NCI-H1048 (cell line): ENCODE measurements around the gene CAP2.
"Not testable (repeated sequence)": the region's sequence is repeated elsewhere in the genome, so short reads cannot be mapped to it uniquely, and the experiment has no call there.

Experiments used
- DNase-seq: peaks from one replicate; lab custom pipeline; 2025; lab: John Stamatoyannopoulos, UW

The CAP2 gene

DNA sequence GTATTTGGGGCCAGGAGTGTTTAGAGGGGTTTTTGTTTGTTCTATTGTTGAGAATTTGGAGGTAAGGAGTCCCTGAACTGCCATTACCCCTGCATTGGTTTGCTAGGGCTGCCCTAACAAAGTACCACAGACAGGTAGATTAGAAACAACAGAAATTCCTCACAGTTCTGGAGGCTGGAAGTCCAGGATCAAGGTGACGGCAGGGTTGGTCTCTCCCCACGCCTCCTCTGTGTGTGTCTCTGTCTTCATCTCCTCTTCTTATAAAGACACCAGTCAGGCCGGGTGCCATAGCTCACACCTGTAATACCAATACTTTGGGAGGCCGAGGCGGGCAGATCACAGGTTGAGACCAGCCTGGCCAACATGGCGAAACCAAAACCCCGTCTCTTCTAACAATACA lies 109.7 kb downstream of the CAP2 start:
- no peak for DNase-seq

DNA sequence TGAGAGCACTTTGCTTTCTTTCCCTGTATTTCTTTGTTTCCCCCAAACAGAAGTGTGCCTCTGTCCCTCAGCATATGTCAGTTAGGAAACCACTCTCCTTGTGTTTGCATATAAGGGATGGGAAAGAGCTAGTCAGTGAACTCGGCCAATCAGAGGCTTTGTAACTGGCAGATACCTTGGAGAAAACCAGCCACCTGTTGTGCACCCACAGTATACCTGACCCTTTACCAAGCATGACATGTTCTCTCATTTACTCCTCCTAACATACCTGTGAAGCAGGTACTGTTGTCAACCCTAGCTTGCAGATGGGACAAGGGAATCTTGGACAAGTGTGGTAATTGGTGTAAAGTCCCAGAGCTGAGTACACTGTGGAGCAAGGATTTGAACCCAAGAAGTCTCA lies 110.6 kb downstream of the CAP2 start:
- DNase-seq, result no peak

DNA sequence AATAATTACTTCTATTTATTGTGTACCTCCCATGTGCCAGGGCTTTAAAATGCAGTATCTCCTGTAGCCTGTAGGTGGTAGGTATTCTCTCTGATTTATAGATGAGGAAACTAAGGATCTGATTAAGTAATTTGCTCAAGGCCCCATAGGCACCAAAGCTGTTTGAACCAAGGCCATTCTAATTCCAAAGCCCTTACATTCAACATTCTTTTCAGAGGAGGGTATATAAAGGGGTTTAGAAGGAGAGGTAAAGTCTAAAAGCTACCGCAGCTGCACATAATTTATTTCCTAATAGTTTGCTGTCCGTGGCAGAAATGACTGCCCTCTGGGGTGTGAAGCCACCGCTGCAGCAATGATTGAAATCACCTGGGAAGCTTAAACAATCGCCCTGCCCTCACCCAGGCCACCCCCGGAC lies 111.7 kb downstream of the CAP2 start:
- DNase-seq, result no peak

DNA sequence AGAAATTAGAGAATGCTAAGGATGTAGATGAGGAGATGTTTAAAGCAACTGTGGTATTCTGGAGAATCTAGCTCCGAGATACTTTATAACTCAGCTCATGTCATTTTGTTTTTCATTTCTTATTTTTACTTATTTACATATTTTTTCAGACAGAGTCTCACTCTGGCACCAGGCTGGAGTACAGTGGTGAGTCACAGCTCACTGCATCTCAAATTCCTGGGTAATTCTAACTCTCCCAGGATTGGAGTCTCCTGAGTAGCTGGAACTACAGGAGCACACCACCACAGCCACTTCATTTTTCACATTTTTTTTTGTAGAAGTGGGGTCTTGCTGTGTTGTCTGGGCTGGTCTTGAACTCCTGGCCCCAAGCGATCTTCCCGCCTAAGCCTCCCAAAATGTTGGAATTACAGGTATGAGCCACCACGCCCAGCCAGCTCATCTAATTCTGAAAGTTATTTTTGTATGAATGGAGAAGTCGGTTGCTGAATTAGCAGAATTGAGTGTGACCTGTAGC lies 112.4 kb downstream of the CAP2 start:
- DNase-seq, result no peak

DNA sequence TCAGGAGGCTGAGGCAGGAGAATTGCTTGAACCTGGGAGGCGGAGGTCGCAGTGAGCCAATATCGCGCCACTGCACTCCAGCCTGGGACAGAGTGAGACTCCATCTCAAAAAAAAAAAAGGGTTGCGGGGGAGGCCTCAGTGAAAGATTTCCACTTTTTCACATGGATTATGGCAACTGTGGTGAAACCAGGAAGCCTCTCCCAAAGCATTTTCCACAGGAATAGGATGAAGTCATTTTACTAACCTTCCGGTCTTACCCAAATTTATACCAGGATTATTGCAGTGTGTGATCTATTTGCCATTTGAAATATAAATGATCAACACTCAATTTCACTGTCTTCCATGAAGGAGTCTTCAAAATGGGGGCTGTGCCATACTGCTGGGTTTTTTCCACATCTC lies 113.1 kb downstream of the CAP2 start:
- no peak for DNase-seq

DNA sequence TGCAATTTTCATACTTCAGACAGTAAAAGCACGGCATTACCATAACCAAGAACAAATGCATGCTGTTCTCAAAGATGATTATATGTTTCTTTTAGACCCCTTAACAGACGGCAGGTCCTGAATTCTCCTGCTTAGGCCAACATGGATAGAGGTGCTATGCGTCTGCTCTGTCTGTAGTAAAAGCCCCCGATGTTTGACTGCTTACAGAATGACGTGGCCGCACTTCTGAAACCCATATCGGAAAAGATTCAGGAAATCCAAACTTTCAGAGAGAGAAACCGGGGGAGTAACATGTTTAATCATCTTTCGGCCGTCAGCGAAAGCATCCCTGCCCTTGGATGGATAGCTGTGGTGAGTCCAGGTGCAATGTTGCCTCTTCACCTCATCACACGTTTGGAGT lies 113.6 kb downstream of the CAP2 start:
- DNase-seq, result no peak

DNA sequence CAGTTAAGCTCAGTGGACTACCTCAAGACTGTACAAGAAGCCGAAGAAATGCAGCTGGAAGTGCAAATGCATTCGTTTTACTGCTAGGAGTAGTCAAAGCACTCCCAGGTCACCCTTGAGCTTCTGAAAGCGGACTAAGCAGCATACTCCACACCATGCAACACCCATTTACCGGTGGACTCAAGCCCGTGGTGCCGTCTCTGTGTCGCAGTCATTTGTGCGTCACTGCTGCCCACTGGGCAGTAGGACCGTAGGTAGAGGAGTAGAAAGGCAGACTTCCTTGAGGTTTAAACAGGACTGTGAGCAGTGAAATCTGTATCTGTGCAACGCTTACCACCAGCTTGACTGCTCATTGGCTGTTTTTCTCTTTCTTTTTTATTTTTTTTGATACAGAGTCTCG lies 117.7 kb downstream of the CAP2 start:
- DNase-seq, result no peak

DNA sequence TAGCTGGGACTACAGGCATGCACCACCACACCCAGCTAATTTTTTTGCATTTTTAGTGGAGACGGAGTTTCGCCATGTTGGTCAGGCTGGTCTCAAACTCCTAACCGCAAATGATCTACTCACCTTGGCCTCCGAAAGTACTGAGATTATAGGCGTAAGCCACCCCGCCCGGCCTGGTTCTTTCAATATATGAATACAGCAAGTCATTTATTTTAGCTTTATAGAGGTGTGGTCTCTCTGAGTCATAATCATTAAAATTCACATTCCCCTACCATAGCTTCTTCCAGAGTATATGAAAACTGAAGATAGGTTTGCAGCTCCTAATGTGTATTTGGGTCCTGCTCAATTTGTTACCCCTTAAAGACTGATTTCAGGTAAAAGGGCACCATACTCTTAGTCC lies 118.2 kb downstream of the CAP2 start:
- no peak for DNase-seq

DNA sequence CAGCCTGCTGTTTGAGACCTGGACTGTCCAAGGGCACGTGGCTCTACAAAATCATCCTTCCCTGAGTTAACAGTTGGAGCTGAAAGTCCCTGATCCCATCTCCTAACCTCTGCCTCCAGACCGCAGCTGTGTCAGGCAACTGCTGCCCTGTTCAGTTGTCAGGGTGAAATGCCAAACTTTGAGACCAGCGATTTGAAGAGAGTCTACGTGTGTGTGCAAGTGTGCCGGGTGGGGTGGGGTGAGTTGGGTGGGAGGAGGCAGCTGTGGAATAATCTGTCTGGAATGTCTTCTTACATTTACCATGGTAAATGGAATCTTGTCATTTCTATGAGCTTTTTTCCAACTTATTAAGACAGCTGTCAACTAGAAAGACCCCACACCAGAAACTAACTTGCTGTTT lies 125.7 kb downstream of the CAP2 start:
- DNase-seq, result no peak

DNA sequence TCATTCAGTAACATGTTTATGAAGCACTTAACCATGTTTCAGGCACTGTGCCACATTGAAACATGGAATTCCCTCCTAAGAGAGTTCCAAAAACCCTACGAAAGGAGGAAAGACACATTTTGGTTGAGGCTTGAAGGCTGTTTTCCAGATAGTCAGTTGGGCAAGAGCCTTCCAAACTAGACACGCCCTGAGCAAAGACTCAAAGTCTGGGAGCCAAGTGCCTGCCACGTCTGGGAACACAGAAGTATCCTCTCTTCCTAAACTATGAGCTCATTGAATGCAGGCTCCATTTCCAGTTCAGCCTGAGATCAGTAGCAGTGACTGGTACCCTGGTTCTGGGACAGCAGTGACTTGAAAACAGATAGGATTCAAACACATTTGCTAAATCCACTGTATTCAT lies 132.2 kb downstream of the CAP2 start:
- DNase-seq, result no peak

DNA sequence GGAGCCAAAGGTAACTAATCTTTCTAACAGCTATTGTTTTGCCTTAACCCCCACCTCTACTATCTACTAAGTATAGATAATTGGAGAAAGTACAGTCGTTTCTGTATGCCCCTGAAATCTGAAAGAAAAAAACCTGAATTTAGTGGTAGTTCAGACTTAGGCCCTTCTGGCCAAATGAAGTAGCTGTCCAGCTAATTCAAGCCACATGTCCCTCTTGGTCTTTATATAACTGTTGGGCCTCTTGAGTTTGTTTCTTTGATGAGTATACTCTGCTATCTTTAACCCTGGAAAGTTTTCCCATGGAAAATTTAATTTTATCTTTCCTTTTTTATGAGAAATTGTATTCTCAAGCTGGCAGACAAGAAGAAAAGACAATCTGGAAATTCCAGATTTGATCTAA lies 133.7 kb downstream of the CAP2 start:
- no peak for DNase-seq

DNA sequence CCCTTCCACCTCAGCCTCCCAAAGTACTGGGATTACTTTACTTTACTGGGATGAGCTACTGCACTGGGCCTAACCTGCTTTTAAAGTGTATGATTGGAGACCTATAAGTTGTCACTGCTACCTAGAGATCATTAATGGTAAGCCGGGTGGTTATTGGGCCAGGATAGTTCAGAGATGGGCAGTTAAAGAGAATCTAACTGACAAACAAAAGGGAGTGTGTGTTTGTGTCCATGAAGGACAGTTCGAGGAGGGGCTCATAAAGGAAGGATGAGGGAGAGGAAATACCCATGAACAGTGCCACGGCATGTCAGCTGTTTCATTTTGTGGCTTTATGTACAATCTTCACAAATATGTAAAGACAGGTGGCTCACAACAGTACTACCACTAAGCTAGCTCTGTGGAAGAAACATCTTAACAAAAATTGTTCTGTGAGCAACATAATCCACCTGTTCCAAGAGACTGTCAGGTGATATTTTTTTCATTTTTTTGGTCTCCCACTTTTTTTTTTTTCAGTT lies 137.0 kb downstream of the CAP2 start:
- no peak for DNase-seq

DNA sequence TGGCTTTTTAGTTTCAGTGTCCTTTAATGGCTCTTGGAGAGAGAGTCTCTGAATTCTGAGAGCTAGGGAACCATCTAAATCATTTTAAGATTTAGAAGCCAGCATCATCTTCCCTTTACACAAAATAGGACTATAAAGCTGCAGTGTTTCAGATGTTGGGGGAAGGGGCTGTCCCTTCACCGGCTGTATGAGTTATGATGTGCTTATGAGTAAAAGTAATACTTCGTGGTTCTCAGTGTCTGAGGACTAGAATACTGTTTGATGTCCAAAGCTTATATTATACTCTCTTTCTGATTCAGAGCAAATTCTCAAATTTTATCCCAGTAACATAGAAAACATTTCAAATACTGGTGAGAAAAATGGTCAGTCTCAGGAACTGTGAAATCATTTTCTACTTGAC lies 143.2 kb downstream of the CAP2 start:
- no peak for DNase-seq

DNA sequence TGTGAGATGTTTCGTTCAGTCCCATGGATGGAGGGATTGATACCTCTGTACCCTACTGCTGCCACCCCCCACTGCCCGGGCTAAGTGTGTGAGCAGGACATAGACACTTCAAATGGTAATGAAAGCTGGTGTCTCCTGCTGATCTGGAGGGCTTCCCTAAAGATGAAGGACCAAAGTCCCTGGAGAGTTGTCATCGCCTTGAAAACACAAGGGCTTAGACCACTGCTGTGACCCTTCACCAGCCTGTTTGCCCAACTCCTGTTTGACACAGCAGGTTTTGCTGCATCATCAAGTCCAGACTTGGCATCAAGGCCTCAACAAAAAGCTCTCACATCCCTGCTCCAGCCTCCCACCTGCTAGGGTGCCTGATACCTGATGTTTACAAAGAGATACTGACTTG lies 148.8 kb downstream of the CAP2 start:
- DNase-seq, result no peak

DNA sequence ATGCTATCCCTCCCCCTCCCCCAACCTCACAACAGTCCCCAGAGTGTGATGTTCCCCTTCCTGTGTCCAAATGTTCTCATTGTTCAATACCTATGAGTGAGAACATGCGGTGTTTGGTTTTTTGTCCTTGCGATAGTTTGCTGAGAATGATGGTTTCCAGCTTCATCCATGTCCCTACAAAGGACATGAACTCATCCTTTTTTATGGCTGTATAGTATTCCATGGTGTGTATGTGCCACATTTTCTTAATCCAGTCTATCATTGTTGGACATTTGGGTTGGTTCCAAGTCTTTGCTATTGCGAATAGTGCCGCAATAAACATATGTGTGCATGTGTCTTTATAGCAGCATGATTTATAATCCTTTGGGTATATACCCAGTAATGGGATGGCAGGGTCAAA lies 152.3 kb downstream of the CAP2 start:
- not testable (repeated sequence) for DNase-seq

DNA sequence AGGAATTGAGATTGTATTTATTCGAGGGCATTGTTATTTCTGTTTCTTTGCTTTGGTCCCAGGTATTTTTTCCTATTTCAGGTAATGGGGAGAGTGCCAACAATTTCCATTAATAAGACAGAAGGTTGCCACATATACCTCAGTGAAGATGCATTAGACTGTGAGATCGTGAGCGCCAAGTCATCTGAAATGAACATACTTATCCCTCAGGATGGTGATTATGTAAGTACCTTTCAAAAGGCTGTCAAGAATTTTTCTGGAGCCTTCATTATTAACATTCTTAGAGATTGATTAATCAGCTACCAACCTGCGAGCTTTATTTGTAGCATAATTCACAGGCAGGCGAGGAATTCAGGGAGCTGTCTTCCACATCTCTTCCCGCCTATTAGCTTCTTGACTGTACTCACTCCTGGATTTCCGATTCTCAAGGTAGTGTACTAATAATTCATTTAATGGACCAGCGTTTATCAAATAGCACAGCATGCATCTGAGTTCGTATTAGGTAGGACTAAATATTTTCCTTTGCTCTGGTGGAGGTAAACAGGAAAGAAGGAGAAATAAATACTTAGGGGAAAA lies 158.1 kb downstream of the CAP2 start:
- DNase-seq, result no peak

DNA sequence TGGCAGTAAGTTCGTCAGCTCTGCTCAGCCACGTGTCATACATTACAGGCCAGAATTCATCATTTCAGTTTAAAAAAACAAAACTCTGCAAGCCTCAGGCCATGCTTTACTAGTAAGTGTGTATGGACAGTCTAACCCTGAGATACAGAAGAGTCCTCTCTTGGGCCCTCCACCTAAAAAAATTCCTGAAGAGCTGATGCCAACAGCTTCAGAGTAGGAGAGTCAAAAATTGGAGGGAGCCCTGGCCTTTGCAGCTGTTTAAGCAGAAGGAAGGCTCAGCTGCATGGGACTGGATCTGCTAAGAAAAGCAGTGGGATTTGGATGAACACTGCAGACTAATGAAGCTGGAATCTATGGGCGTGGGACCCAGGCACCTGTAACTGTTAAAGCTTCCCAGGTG lies 159.5 kb downstream of the CAP2 start:
- no peak for DNase-seq

DNA sequence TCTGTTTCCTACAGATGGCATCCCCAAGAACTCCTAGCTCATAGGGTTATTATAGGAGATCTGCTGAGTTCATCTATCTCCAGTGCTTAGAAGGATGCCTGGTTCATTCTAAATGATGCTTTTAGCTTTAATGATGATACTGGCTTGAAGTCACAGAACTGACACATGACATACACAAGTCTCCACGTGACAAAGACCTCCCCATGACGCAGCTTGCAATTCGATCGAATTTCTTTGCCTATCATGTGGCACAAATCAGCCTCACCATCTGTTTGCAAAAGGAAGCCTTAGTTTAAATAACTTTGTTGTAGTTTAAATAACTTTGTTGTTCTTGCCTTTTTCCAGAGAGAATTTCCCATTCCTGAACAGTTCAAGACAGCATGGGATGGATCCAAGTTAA lies 162.6 kb downstream of the CAP2 start:
- DNase-seq, result no peak

DNA sequence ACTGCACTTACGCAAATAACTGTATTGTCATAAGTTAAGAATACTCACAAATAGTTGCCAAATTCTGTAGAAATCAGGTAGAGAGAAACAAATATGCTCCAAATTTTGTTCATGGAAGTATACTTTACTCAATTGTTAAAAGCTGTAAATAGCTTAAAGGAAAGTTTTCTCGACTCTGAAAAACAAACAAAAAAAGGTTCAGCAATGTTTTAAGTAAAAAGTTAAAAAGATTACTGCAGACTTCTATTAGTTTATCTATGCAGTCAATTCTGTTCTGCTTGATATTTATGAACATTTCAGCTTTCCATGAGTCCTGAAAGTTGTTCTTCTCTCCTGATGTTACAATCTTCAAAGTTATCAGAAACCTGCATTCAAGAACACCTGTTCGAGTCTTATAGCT lies 169.2 kb downstream of the CAP2 start:
- DNase-seq, result no peak

DNA sequence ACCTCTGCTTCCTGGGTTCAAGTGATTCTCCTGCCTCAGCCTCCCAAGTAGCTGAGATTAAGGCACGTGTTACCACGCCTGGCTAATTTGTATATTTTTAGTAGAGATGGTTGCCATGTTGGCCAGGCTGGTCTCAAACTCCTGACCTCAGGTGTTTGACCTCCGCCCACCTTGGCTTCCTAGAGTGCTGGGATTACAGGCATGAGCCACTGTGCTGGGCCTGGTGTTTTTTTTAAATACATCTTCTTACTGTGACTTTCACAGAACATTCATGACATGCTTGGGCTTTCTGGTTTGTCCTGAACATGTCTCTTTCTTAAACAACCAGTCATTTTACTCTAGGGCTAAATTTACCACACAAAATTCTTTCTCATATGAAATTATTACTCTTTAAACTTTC lies 172.0 kb downstream of the CAP2 start:
- no peak for DNase-seq

DNA sequence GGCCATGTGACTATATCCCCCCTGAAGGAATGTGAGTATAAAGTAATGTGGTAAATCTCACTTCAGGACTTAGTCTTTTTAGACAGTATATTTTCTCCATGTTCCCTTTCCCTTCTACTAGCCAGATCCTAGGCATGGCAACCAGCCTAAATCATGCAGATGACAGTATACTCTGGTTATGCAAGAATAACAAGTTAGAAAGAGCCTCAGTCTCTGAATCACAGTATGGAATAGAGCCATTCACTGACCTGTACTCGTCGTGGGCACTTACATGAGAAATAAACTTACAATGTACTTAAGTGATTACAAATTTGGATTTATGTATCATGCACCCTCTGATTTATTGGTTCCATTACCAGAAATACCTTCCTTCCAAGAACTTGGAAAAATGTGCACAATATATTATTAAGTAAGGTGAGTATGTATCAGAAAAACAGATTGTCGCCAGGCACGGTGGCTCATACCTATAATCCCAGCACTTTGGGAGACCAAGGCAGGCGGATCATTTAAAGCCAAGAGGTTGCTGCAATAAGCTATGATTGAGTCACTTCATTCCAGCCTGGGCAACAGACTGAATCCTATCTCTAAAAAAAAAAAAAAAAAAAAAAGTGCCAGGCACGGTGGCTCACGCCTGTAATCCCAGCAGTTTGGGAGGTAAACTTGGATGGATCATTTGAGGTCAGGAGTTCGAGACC lies 181.6 kb downstream of the CAP2 start:
- no peak for DNase-seq

DNA sequence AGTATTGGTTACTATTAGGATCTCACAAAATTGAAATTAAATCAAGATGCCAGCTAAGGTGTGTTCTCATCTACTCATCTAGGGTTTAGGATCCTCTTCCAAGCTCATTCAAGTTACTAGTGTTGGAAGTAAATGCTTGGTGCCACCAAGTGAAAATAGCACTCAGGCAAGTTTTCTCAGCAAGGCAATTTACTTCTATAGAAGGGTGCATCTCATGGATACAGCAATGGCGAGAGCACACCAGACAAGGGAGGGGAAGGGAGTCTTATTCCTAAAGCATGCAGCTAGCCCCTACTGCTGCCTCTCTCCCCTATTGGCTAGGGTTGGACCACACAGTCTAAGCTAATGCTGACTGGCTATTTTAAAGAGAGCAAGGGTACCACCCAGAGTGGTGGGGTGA lies 183.7 kb downstream of the CAP2 start:
- no peak for DNase-seq

DNA sequence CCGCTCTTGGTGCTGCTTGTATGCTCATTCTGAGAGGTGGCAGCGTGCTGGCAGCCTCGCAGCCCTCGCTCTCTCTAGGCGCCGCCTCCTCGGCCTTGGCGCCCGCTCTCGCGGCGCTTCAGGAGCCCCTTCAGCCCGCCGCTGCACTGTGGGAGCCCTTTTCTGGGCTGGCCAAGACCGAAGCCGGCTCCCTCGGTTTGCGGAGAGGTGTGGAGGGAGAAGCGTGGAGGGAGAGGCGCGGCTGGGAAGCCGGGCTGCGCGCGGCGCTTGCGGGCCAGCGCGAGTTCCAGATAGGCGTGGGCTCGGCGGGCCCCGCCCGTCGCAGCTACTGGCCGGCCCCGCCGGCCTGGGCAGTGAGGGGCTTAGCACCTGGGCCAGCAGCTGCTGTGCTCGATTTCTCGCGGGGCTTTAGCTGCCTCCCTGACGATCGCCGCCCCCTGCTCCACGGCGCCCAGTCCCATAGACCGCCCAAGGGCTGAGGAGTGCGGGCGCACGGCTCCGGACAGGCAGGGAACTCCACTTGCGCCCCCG lies 187.2 kb downstream of the CAP2 start:
- no peak for DNase-seq

DNA sequence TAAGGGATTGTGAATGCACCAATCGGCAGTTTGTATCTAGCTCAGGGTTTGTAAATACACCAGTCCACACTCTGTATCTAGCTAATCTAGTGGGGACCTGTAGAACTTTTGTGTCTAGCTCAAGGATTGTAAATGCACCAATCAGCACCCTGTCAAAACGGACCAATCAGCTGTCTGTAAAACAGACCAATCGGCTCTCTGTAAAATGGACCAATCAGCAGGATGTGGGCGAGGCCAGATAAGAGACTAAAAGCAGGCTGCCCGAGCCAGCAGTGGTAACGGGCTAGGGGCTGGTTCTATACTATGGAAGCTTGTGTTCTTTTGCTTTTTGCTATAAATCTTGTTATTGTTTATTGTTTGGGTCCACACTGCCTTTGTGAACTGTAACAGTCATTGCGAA lies 187.9 kb downstream of the CAP2 start:
- DNase-seq, result not testable (repeated sequence)
